HS-5 (cell line): ENCODE measurements around the gene ABCA2.

ENCODE experiments used
- DNase-seq: peaks from one replicate; pipeline ENCODE4 v3.0.0-alpha.2; 2012; ENCODE audit warnings: low read depth

Gene ABCA2

DNA sequence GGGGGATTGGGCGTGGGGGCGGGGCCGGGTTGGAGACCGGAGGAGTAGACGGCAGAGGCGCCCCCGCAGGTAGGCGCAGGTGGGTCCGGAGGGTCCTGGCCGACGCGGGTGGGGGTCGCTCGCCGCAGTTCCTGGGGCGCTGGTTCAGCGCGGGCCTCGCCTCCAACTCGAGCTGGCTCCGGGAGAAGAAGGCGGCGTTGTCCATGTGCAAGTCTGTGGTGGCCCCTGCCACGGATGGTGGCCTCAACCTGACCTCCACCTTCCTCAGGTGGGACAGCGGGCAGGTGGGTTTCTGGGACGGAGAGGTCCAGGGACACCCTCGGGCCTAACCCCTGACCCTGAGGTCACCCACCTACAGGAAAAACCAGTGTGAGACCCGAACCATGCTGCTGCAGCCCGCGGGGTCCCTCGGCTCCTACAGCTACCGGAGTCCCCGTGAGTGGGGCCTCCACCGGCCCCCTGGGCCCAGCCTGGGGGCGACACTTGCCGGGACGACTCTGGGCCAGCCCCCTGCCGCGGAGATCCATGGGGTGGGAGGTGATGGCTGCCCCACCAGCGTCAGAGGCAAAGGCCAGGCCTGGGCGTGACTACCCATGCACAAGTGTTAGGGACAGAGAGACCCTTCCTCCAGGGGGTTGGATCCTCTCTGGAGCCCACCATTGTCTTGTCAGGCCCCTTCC lies 49.0 kb downstream of the ABCA2 start:
- no peak for DNase-seq

GRCh38 chr9:136978073-136978864 lies 49.8 kb downstream of the ABCA2 start:
- DNase-seq, result no peak

- DNase-seq, result no peak
Measured at GRCh38 chr9:136977649-136978072, 50.4 kb downstream of the ABCA2 start.

- DNase-seq, result no peak
Measured at GRCh38 chr9:136977223-136977622, 50.8 kb downstream of the ABCA2 start, which contains the start of gene PTGDS. TSS of gene PTGDS (plus strand) at chr9:136977504. CDS start at chr9:136977579, 75 bp downstream.

- DNase-seq, result no peak
Measured at GRCh38 chr9:136975644-136976043, 52.4 kb downstream of the ABCA2 start.

- no peak for DNase-seq
Measured at GRCh38 chr9:136974817-136975535, 53.1 kb downstream of the ABCA2 start.

- DNase-seq, result no peak
Measured at GRCh38 chr9:136973618-136974617, 54.1 kb downstream of the ABCA2 start.

DNA sequence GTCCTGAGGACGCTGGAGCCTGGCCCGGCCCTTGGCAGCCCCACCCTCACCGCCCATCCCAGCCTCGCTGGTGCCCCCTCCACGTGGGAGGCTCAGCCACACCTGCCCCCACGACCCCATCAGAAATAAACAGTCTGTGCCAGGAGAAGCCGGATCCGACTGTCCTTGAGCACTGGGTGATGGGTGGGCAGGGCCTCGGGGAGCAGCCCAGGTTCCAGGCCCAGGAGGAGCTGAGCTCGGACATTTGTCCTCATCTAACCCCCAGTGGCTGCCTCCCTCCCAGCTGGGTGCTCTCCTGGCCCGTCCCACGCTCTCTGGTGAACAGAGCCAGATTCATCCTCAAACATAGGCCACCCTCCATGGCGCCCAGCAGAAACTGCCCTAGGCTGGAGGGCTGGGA lies 55.3 kb downstream of the ABCA2 start:
- DNase-seq, result no peak

GRCh38 chr9:136972335-136972734 lies 55.7 kb downstream of the ABCA2 start:
- no peak for DNase-seq

GRCh38 chr9:136971746-136972145 lies 56.3 kb downstream of the ABCA2 start:
- no peak for DNase-seq

DNA sequence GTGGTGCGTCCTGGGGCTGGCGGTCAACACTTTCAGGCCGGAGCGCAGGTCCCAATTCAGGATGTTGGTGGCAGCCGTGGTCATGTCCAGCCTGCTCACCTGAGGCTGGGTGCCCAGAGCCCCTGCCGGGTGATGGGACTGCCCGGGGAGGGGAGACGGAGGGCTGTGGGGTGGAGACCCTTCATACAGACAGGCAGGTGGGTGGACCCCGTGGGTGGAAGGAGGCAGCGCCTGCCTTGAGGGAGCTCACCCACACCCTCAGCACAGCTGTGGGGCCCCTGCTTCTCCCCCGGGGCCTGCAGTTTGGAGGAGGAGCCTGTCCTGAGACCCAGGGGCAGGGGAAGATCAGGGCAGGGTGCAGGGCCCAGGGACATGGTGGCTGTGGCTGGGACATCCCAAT lies 57.7 kb downstream of the ABCA2 start:
- no peak for DNase-seq

- DNase-seq, result no peak
Measured at GRCh38 chr9:136969774-136970173, 58.3 kb downstream of the ABCA2 start.

- DNase-seq, result no peak
Measured at GRCh38 chr9:136969150-136969549, 58.9 kb downstream of the ABCA2 start.

DNA sequence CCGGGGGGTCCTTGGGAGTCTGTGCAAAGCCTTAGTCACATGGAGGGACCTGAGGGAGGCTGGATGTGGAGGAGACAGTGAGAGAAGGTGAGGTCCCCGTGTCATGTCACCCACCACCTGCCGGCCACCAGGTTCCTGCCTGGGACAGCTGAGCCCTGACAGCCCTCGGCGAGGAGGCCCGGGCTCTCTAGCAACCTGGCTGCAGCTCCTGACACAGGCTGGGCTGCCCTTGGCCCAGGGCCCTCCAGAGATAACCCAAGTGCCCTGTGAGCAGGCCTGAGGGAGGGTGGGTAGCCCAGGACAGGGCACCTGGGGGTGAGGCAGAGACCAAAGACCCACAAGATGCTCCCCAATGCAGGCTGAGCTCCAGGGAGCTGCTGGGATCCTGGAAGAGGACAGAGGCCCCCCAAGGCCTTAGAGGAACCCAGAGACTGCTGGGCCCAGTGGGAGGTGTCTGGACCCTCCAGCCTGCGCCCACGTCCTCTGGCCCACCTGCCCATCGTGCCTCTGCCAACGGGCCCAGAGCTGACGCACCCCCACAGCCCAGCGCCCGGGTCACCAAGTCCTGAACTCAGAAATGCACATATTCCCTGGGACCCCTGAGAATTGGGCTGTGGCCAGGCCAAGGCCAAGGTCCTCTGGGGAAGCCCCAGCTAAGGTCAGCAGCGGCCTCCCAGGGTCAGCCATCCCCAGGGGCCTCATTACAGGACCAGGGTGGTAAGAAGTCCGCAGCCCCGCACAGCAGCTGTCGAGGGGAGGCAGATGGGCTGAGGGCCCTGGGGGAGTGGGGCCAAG lies 59.5 kb downstream of the ABCA2 start:
- DNase-seq, result no peak

- DNase-seq, result no peak
Measured at GRCh38 chr9:136965771-136966484, 62.1 kb downstream of the ABCA2 start.

GRCh38 chr9:136964833-136965422 lies 63.1 kb downstream of the ABCA2 start:
- DNase-seq, result no peak

- DNase-seq, result no peak
Measured at GRCh38 chr9:136964171-136964689, 63.8 kb downstream of the ABCA2 start.

DNA sequence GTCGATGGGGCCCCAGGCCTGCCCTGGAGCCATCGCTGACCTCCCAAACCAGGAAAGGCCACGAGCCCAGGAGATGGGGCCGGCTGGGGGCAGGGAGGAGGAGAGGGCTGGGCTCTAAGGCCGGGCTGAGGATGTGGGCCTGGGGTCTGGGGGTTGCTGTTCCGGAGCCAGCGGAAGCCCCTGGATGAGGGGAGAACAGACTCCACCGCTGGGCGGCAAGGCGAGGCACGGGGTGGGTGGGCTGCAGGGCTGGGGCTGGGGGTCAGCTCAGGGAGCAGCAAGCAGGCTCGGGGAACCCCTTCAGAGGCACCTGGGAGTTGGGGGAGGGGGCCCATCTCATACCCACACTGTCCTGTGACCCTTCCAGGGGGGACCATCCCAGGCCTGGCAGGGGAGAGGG lies 64.3 kb downstream of the ABCA2 start:
- no peak for DNase-seq

DNA sequence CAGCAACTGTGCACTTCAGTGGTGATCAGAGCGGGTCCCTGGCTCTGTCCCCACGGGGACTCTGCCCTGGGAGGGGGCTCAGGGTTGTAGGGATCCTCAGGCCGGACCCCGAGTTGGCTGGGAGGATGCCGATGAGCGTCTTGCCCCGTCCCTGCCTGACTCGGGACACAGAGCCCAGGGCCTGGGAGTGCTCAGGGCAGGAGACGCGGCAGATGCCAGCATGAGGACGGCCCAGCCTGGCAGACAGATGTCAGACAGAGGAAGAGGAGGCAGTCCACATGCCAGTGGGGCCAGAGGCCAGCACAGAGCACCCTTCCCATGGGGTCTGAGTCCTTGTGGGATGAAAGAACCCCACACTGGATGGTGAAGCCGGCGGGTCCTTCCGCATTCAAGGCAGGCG lies 64.7 kb downstream of the ABCA2 start:
- DNase-seq, result no peak
